GM18517 (cell line): ENCODE data around the gene GALNT18.

Experiments
- ATAC-seq: cut with Tn5 transposase; IDR thresholded peaks from one replicate; pipeline ENCODE4 v1.9.1; 2021; ENCODE audit warnings: mild to moderate bottlenecking, moderate library complexity; ENCODE audit not compliant: unreplicated experiment

The GALNT18 gene

DNA sequence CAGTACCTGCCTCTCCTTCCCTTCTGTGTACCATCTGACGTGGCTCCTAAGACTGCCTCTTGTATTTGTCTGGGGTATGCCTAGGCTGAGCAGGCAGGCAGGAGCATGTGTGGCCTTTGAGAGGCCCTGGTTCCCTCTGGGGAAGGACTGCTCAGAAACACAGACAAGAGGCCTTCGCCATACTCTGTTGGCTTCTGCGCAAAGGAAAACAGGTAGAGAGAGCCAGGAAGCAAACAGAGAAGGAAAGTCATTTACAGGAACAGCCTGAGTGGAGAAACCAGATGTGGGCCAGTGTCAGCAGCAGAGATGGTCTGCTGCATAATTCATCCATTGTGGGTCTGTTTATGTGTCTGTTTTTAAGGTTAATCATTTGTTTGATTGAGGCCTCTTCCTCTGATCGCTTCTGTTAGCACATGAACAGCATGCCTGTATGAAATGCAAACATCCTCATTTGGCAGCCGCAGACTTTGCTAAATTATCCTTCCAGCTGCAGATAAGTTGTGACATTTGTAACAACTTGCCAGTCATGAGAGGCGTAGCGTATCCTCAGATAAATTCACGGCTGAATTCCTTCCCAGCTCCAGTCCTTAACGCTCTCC, 119.4 kb downstream of the GALNT18 start:
- no peak for ATAC-seq

GRCh38 chr11:11501546-11502262, 120.1 kb downstream of the GALNT18 start:
- no peak for ATAC-seq

DNA sequence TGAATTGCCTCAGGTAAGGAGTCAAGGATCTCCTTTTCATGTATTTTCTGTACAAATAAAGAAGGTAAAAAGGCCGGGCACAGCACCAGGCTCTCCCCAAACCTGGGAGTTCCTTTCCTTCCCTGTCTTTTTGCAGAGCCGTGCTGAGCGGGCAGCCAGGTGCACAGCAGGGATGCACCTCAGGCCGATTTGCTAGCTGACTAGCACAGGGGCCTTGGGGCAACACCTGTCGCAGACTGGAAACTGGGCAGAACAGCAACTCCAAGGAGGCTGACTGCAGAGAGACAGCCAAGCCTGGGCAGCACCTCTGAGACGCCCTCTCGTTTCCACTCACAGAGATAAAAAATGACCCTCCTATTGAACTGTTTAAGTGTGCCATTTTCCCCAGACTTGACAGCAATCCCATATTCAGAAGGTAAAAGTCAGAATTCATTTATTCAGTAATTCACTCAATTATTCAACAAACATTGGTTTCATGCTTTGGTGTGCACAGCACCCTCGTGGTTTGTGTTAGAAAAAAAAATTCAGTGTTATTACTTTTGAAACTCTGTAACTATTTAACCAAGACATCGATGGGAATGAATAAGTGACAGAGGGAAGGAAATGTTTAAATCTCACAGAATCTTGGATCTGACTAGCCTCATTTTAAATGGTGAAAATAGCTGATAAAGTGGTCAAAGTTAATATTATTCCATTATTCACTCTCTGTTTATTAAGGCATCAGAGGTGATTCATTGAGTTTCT, 120.9 kb downstream of the GALNT18 start:
- ATAC-seq, result no peak

GRCh38 chr11:11499300-11499699, 122.5 kb downstream of the GALNT18 start:
- no peak for ATAC-seq

- no peak for ATAC-seq
Measured at GRCh38 chr11:11498195-11498594, 123.6 kb downstream of the GALNT18 start.

DNA sequence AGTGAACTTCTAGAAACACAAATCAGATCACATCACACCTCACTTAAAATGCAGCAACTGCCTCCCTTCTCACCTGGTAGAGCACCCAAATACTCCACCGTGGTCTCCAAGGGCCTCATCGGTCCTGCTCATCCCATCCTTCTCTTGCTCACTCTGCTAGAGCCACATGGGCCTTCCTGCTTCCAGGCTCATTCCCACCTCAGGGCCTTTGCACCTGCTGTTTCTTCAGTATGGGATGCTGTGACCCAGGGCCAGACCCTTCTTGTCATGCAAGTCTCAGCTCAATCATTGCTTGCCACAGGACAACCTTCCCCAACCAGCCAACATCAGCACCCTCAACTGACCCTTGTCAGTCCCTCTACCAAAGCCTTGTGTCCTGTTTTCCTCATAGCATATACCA, 124.9 kb downstream of the GALNT18 start:
- no peak for ATAC-seq

DNA sequence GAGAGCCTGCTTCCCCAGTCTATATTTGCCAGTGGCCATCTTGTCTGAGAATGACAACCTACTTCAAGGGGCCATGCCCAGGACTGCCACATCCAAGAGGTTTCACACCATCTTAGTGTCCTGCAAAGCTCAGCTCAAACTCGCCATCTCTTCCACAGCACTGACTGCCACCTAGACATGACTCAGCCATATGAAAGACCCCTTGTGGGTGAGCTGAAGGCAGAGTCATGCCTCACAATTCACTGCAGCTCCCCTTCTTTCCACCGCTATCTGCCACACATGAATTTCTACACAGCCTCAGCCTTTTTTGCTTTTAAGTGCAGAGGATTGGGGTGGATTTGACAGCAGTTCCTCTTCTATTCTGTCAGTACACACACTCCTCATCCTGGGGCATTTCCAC, 127.5 kb downstream of the GALNT18 start:
- ATAC-seq, result no peak

- no peak for ATAC-seq
Measured at GRCh38 chr11:11493698-11494097, 128.1 kb downstream of the GALNT18 start.

GRCh38 chr11:11491589-11491988, 130.2 kb downstream of the GALNT18 start:
- no peak for ATAC-seq

DNA sequence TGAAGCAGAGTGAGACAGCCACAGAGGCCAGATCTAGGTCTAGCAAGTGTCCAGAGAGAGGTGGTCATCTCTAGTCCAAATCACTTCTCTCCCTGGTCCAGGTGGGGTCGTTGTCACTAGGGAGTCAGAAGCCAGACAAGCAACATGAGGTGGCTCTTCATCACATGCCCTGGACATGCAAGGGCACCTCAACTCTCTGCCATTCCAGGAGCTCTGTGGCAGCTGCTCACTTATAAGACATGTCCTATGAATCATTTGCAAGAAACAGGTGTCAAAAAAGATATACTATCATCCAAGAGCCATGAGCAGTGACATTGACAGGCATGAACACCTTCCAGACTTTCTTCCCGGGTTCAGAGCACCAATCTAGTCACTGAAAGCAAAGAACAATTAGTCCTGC, 130.8 kb downstream of the GALNT18 start:
- no peak for ATAC-seq

GRCh38 chr11:11486423-11486822, 135.4 kb downstream of the GALNT18 start:
- no peak for ATAC-seq

- ATAC-seq, result no peak
Measured at GRCh38 chr11:11486002-11486401, 135.8 kb downstream of the GALNT18 start.

GRCh38 chr11:11483627-11484026, 138.2 kb downstream of the GALNT18 start:
- ATAC-seq, result no peak

DNA sequence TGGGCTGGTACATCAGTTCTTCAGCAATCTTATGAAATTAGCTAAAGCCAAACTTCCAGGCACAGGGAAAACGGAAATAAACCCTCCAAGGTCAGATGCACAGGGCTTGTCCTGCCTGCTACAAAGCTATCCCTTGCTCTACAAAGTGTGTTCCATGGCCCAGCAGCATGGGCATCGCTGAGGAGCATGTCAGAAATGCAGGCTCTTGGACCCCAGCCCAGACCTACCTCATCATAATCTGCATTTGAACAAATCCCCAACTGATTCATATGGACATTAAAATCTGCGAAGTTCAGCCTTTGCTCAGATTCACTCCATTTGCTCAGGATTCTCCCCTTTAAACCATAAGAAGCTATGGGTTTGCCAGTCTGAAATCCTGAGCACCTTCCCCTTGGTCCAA, 139.1 kb downstream of the GALNT18 start:
- no peak for ATAC-seq

GRCh38 chr11:11481371-11481770, 140.4 kb downstream of the GALNT18 start:
- ATAC-seq, result no peak

- ATAC-seq, result no peak
Measured at GRCh38 chr11:11480971-11481370, 140.8 kb downstream of the GALNT18 start.

DNA sequence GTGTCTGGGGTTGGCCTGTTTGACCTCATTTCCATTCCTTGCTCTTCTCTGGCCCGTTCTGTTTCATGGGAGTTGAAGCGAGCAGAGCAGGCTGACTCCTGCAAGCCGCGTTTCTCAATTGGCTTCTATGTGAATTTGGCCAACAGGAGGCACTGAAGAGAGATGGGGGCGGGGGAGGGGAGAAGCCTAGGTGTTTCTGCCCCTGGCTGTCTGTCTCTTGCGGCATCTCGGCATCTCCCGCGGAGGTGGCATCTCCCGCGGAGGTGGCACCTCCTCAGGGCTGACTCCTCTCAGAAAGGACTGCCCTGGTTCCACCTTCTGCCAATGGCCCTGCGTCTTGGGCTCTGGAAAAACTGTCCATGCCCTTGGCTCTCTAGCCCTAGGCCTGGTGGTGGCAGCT, 143.1 kb downstream of the GALNT18 start:
- no peak for ATAC-seq

DNA sequence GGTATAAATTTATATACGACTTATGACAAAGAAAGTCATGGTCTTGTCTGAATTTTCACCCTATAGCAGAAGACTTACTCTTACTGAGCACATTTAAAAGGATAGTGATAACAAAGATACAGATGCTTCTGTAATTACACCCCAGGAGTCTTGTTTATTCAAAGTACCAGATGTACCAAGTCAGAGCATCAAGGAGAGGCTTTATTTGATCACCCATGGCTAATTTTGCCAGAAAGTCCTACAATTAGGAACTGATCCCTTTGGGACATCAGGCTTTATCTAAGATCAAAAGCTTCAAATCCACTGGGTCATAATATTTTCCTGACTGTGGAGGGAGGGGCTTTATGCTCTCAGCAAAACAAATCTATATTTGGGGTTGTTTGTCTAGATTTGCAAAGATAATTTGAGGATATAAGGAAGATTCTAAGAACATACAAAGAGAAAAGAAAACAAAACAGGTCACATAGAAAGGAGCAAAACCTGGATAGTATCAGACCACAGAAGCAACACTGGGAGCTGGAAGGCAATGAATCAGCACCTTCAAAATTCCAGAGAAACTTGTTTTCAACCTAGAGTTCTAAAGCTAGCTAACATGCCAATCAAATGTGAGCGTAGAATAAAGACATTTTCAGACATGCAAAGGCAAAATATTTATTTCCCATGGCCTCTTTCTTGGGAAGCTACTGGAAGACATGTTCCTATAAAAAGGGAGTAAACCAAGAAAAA, 143.9 kb downstream of the GALNT18 start:
- ATAC-seq, result no peak

DNA sequence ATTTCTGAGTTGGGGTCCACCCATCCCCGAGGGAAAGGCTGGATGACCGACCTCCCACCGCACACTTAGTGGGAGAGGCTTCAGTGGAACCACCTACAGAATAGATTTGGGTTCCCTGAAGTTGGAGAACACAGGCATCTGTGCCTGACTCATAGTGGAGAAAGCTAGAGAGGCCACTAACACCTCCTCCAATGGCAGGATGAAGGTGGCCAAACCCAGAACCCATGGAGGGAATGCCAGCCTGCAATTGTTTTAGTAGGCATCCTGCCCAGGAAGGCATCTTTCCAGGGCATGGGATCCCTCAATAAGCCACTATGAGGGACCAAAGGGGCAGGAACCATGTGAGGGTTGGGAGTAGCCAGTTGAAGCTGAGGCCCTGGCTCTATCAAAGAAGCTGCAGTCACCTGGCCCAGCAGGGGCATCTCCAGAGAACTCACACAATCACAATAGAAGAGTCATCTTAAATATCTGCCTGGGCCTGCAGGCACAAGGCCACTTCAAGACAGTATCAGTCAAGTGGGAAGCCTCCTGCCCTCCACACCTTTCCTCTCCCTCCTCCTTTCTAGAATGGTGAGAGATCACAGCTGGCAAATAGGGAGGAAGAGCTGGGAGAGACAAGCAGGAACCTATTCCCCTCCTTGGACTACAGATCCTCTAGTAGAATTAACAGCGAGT, 144.7 kb downstream of the GALNT18 start:
- no peak for ATAC-seq

- no peak for ATAC-seq
Measured at GRCh38 chr11:11476499-11476898, 145.3 kb downstream of the GALNT18 start.

GRCh38 chr11:11472106-11472505, 149.7 kb downstream of the GALNT18 start:
- no peak for ATAC-seq
